GM12865 (cell line): ENCODE measurements around the gene GPNMB.

ENCODE experiments used
- DNase-seq: peaks from one replicate; pipeline ENCODE4 v3.0.0; 2010; ENCODE audit warnings: low read depth
- H3K4me3 ChIP-seq: 2 replicates; pipeline ENCODE4 v1.5.1; 2011; ENCODE audit warnings: mild to moderate bottlenecking, low read depth, low read length, control low read depth
- TF ChIP-seq, protein P1 (sequence below): IDR thresholded peaks from 2 replicates; pipeline ENCODE4 v1.5.1; 2011; ENCODE audit warnings: low read length, control low read depth, low read depth, inconsistent platforms; ENCODE audit not compliant: insufficient read depth; ENCODE audit errors: missing control alignments

GPNMB gene

DNA sequence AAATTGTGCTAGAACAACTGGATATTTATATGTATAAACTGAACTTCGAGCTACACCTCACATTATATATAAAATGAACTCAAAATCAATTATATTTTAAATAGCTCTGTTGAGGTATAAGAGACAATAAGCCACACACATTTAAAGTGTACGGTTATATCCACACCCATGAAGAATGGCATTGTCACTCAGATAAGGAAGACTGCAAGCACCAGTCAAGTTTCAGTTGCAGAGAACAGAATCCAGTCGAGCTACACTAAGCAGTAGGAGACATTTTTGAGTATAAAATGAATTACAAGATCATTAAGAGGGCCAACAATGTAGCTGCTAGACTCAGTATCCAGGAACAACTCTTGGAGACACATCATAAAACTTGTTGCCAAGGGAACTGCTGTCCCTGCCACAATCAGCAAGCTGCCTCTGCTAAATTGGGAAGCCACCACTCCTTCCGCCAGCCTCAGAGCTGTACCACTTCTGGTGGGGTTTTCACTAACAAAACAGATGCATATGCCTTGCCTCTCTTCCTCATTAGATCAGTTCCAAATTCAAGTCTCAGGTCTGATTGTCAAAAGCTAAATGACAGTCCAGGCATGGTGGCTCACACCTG is 19.6 kb upstream of the GPNMB start:
- peak; percentile 60 for DNase-seq
- no peak overlapping the region for H3K4me3 ChIP-seq
- TF ChIP-seq, protein P1, sequence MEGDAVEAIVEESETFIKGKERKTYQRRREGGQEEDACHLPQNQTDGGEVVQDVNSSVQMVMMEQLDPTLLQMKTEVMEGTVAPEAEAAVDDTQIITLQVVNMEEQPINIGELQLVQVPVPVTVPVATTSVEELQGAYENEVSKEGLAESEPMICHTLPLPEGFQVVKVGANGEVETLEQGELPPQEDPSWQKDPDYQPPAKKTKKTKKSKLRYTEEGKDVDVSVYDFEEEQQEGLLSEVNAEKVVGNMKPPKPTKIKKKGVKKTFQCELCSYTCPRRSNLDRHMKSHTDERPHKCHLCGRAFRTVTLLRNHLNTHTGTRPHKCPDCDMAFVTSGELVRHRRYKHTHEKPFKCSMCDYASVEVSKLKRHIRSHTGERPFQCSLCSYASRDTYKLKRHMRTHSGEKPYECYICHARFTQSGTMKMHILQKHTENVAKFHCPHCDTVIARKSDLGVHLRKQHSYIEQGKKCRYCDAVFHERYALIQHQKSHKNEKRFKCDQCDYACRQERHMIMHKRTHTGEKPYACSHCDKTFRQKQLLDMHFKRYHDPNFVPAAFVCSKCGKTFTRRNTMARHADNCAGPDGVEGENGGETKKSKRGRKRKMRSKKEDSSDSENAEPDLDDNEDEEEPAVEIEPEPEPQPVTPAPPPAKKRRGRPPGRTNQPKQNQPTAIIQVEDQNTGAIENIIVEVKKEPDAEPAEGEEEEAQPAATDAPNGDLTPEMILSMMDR: no peak

DNA sequence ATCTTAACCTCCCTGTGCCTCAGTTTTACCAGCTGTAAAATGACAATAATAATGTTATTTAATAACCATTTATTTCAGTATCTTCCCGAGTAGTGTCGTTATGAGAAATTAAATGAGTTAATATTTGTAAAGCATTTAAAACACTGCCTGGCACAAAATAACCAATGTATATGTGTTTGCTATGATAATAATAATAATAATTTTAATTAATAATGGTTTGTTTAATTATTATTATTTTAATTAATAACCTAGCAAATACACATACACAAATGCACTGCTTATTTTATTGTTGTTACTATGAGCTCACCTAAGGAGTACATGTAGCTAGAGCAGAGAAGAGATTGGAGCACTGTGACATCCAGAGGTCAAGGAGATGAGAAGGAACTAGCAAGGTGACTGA is 18.2 kb upstream of the GPNMB start:
- H3K4me3 ChIP-seq: no peak overlapping the region
- TF ChIP-seq, protein P1: no peak
- DNase-seq: no peak

DNA sequence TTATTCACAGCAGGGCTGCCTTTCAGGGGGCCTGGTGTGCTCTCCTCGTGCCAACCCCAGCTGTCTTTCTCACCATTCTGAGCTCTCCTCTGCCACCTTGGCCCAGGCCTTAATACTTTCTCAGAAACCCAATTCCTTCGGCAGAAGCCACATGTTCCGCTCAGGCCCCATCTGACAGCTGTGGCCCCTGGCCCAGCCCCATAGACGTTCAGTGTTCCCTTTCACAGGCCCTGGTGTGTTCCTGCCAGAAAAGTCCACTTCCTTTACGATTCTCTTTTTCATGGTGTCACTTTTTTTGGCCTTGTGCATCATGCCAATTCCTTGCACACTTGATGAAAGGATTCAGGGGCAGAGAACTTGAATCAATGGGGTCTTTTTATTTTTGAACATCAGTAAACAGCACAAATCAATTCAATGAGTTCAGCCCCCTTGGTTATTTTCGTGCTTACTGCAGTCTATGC is 15.9 kb upstream of the GPNMB start:
- no peak for DNase-seq
- no peak overlapping the region for H3K4me3 ChIP-seq

DNA sequence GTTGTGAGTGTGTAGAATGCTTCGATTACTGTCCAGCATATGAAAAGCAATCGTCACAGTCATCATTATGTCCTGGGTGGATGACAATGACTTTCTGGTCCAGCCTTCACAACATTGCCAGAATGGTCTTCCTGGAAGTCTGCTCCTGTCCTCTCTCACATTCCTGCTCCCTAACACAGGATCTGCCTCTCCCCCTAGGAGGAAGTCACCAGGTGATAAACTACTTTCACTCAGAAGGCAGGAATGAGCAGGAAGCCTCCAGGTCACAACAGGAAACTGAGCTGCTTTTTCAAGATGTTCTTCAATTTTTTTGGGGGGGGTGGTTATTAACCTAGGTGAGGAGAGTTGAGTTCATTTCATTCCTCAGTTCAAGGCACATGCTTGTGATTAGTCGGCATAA is 13.6 kb upstream of the GPNMB start:
- no peak for DNase-seq
- TF ChIP-seq, protein P1: no peak
- no peak overlapping the region for H3K4me3 ChIP-seq

More for the DNA sequence above, 15.9 kb upstream of the GPNMB start:
- TF ChIP-seq, protein P1: no peak

DNA sequence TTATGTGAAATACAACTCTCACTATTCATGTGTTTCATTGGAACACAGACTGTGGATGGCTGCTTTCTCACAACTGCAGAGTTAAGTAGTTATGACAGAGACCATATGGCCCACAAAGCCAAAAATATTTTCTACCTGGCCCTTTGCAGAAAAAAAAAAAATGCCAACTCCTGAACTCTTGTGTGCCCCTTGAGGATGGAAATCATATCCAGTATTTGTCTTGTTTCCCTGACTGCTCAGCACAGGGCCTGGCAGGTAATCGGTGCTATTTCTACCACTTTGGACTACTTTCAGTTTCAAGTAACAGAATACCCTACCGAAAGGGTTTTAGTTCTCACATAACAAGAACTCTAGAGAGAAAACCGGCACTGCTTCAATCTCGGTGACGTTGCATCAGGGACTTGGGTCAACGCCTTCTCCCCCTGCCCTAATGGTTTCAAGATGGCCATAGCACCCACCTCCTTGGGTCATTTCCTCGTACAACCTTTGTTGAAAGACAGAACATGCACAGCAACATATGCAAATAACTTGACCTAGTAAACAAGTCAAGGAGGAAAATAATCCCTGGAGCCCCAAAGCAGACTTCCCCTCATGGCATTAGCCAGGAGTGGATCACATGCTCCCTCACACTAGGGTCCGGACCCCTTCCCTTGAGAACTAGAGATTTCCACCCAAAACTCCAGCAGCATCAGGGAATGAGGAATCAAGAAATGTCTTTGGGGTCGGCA is 11.8 kb upstream of the GPNMB start:
- DNase-seq: peak; percentile 93
- H3K4me3 ChIP-seq: peak overlapping the region; percentile 24
- TF ChIP-seq, protein P1: no peak

DNA sequence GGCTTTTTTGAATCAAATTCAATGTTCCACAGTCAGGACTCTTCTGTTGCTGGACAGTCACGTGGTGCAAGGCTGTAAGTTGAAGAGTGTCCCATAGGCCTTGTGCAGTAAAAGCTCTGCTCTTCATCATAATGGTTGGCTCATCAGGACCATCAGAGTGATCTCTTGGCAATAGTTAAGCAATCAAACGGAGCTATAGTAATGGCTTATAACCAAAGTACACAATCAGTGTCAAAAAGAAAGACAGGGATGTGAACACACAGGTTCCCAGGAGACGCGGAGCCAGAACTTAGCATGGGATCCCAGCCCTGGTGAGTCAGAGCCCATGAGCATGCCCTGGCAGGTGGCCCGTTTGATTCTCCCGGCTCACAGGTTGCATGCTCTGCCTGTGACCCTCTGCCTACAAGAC is 10.8 kb upstream of the GPNMB start:
- H3K4me3 ChIP-seq: no peak overlapping the region
- DNase-seq: no peak
- TF ChIP-seq, protein P1: no peak
